Measurements from ENCODE around the gene UBE2G2.
A peak's percentile ranks its signal among the peaks of the same experiment; 100 is the strongest.

The UBE2G2 gene

DNA sequence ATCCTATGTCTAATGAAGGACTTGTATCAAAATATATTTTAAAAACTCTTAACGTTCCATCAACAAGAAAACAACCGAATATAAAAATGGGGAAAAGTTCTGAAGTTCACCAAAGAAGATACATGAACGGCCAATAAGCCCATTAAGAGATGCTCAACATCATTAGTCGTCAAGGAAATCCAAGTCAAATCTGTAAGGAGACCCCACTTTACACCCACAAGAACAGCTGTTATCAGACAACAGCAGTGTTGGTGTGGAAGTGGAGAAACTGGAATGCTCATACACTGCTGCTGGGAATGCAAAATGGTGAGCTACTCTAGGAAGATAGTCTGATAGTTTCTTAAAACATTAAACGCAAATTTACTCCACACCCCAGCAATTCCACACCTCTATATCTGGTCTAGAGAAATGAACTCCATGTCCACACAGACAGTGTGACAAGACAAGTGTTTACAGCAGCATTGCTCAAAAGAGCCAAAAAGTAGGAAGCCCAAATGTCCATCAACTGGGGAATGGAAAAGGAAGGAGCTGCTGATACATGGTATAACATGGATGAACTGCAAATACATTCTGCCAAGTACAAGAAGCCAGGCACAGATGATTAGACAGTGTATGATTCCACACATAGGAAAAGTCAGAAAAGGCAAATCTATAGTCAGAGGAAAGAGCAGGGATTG lies 18.5 kb downstream of the UBE2G2 start:
- Mint-ChIP-seq H3K4me1 (peaks cover 39% of the 10 kb centered on the region), H3K27me3 (ENCODE audit: low read depth) (no peaks in the 10 kb centered on the region), H3K27ac (no peak overlapping the region), H3K4me3 (no peak overlapping the region), H3K9me3 (peaks cover 8% of the 10 kb centered on the region), H3K36me3 (ENCODE audit: low read depth) (peaks cover 47% of the 10 kb centered on the region)
- TF ChIP-seq, protein P1, sequence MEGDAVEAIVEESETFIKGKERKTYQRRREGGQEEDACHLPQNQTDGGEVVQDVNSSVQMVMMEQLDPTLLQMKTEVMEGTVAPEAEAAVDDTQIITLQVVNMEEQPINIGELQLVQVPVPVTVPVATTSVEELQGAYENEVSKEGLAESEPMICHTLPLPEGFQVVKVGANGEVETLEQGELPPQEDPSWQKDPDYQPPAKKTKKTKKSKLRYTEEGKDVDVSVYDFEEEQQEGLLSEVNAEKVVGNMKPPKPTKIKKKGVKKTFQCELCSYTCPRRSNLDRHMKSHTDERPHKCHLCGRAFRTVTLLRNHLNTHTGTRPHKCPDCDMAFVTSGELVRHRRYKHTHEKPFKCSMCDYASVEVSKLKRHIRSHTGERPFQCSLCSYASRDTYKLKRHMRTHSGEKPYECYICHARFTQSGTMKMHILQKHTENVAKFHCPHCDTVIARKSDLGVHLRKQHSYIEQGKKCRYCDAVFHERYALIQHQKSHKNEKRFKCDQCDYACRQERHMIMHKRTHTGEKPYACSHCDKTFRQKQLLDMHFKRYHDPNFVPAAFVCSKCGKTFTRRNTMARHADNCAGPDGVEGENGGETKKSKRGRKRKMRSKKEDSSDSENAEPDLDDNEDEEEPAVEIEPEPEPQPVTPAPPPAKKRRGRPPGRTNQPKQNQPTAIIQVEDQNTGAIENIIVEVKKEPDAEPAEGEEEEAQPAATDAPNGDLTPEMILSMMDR (IDR thresholded peaks at IDR 0.05; ENCODE audit: unreplicated experiment in 3 of 3) = no peak

DNA sequence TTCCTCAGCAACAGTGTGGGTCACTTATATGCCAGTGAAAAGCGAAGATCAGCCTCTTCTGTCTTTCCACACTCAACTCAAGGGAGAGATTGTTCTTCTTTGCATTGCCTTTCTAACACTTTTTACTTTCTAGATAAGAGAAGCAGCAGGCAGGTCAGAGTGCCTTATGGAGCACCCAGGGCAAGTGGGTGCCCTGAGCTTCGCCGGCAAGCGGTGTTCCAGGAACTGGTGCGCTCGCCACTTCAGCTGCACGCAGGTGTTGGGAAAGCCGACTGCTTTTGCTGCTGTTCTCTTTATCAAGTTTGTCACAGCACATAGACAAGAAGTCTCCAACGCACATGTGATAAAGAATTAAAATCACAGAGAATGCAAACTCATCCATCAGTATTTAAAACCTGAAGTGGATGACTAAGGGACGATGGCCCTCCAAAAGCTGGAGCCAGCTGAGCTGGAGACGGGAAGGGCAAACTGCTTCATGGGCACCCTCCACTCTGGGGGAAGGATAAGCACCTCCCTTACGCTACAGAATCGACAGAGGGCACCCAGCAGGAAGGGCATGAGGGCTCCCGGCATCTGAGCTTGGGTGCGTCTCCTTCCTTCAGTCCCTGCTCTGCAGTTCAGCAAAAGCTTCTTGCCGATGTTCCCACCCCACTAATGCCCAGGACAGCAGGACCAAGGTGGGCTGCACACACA lies 20.7 kb downstream of the UBE2G2 start:
- peaks cover 8% of the 10 kb centered on the region for H3K9me3 Mint-ChIP-seq
- H3K27ac Mint-ChIP-seq = peak overlapping the region; percentile 77 to 90 (median 89)
- H3K27me3 Mint-ChIP-seq (ENCODE audit: low read depth) = no peaks in the 10 kb centered on the region
- H3K36me3 Mint-ChIP-seq (ENCODE audit: low read depth) = peaks cover 53% of the 10 kb centered on the region
- peaks cover 36% of the 10 kb centered on the region for H3K4me1 Mint-ChIP-seq
- H3K4me3 Mint-ChIP-seq = no peak overlapping the region
- TF ChIP-seq, protein P1 (IDR thresholded peaks at IDR 0.05; ENCODE audit: unreplicated experiment in 3 of 3) = no peak

DNA sequence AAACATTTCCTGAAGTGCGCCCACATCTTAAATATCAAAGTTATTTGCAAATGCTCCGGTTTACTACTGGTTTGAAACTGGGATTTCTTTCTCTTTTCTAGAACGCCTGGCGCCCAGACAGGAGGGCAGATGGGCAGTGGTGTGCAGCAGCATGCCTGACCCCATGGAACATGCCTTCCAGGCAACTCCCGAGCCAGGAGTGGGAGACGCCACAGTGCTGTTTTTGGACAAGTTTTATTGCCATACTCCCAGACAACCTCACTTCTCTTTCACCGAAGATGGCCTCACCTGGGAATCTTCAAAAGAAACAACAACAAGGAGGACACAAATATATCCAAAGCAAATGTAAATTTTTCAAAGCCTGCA lies 21.5 kb downstream of the UBE2G2 start:
- H3K9me3 Mint-ChIP-seq = peaks cover 8% of the 10 kb centered on the region
- H3K27me3 Mint-ChIP-seq (ENCODE audit: low read depth) = no peaks in the 10 kb centered on the region
- H3K36me3 Mint-ChIP-seq (ENCODE audit: low read depth) = peaks cover 52% of the 10 kb centered on the region
- peak overlapping the region; percentile 77 to 90 (median 89) for H3K27ac Mint-ChIP-seq
- peaks cover 30% of the 10 kb centered on the region for H3K4me1 Mint-ChIP-seq
- H3K4me3 Mint-ChIP-seq = peak overlapping the region in 1 of 3 experiments; percentile 44
- TF ChIP-seq, protein P1 (IDR thresholded peaks at IDR 0.05; ENCODE audit: unreplicated experiment in 3 of 3) = no peak

DNA sequence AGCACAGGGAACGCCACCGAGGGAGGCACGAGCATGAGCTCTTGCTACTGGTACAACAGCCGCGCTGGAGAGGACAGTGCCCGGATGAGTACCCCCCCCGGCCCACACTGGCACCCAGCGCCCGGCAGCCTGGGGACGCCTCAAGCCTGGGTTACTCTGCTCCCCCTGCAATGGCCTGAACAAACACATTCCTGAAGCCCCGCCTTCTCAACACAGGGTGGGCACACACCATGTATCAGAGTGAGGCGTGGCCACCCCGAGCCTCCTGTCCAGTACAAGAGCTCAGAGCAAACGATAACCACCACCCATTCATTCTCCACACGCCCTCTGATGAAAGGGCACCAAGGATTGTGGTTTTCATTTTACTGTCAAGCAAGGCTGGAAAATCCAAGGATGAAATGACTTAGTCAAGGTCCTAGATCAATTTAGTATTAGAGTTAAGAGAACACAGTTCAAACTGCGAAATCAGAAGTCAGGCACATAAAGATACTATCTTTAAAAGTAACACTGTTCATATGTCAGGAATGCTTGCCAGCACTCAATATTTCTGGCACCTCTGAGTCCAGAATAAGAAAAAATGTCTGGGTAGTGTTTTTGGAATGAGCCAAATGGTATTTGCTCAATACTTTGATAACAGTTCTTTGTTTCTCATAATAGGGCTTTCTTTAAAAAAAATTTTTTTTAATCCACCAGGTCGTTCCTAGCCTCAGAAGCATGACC lies 22.0 kb downstream of the UBE2G2 start:
- H3K4me3 Mint-ChIP-seq = no peak overlapping the region
- H3K9me3 Mint-ChIP-seq = peaks cover 8% of the 10 kb centered on the region
- peaks cover 56% of the 10 kb centered on the region for H3K36me3 Mint-ChIP-seq (ENCODE audit: low read depth)
- TF ChIP-seq, protein P1 (IDR thresholded peaks at IDR 0.05; ENCODE audit: unreplicated experiment in 3 of 3) = no peak
- no peaks in the 10 kb centered on the region for H3K27me3 Mint-ChIP-seq (ENCODE audit: low read depth)
- H3K4me1 Mint-ChIP-seq = peaks cover 35% of the 10 kb centered on the region
- peak overlapping the region; percentile 77 to 90 (median 89) for H3K27ac Mint-ChIP-seq

DNA sequence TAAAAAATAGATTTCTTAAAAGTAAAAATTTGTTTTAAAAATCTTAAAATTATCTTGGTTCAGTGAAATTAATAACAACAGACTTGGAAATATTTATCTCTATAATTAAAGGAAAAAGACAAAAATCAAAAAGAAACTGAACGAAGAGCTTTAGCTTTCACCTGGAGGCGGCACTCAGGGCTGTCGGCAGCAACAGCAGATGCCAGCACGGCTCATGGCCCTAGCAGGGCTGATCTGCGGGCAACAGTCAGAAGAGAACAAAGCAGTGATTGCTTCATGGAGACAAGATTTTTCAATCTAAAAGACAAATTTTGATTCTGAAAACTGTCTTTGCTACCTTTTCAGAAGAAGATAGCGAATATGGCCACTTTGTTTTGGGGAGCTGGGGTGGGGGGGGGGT lies 22.6 kb downstream of the UBE2G2 start:
- Mint-ChIP-seq H3K27ac (no peak overlapping the region), H3K9me3 (peaks cover 8% of the 10 kb centered on the region), H3K27me3 (ENCODE audit: low read depth) (no peaks in the 10 kb centered on the region), H3K4me1 (peaks cover 38% of the 10 kb centered on the region), H3K4me3 (no peak overlapping the region), H3K36me3 (ENCODE audit: low read depth) (peaks cover 53% of the 10 kb centered on the region)
- TF ChIP-seq, protein P1 (IDR thresholded peaks at IDR 0.05; ENCODE audit: unreplicated experiment in 3 of 3) = no peak

All from nephron (organoid).